LHCN-M2 (cell line): ENCODE results near the gene AK9. TPM values are rescaled to one million over a fixed set of nuclear protein-coding genes. Genes with fewer than 3 reads are reported as not detected.
"Not testable (repeated sequence)": the region's sequence is repeated elsewhere in the genome, so short reads cannot be mapped to it uniquely, and the experiment has no call there.

ENCODE experiments used
- DNase-seq: peaks from one replicate; pipeline ENCODE4 v3.0.0-alpha.2; 2012; ENCODE audit warnings: low read depth
- total RNA-seq: library from RNA; depleted of rRNA; stranded (reverse); fragments of >200 nt; gene quantifications from 2 replicates; pipeline ENCODE4 v1.2.3, GENCODE V29; 2014

AK9 gene
- total RNA-seq, 1 experiment from 2014 or later: 1.2 TPM

DNA sequence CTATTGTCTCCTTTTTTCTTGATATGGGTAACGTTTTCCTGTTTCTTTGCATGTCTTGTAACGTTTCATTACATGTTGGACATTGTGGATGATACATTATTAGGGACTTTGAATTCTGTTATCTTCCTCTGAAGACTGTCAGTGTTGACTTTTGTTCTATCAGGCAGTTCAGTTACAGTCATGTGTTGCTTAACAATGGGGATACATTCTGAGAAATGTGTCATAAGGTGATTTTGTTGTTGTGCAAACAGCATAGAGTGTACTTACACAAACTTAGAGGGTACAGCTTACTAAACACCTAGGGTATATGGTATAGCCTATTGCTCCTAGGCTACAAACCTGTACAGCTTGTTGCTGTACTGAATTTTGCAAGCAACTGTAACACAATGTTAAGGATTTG is 64.7 kb downstream of the AK9 start:
- DNase-seq: no peak

DNA sequence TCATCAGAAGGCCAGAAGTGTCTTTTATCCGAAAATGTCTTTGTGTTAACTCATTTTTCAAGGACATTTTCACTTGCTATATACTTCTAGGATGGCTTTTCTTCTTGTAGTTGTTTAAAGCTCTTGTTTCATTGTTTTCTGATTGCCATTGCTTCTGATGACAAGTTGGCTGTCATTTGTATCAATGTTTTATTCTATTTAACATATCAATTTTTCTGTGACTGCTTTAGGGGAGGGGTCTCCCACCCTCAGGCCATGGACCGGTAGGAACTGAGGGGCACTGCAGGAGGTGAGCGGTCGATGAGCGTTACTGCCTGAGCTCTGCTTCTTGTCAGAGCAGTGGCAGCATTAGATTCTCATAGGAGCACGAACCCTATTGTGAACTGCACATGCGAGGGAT is 65.8 kb downstream of the AK9 start:
- no peak for DNase-seq

DNA sequence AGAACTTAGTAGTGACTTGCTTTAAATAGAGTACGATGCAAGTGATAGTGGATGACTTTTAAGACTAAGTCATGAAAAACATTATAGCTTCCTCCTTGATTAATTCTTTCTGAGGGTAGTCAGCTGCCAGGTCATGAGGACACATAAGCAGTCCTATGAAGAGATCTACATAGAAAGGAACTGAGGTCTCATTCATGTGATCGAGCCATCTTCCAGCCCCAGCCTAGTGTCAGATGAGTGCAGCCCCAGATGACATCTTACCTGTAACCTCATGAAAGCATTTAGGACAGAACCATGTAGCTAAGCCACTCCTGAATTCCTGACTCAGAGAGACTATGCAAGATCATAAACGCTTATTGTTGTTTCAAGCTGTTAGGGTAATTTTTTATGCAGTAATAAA is 67.7 kb downstream of the AK9 start:
- DNase-seq: no peak

DNA sequence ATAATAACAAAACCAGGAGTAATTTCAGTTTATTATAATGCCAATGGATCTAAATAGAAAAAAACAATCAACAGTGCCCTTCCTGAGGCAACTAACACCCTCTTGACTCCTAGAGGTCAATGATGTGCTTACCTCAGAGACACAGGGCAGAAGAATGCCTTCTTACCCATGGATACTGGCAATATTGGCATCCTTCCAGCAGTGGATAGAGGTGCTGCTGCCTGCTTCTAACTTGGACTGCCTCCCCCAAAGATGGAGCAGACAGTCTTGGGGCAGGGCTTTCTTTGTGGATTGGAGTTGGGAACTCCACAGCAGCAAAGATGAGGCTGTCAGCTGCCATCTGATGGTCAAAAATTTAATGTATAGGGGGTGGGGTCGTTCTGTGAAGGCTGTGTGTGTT is 78.7 kb downstream of the AK9 start:
- DNase-seq: no peak

DNA sequence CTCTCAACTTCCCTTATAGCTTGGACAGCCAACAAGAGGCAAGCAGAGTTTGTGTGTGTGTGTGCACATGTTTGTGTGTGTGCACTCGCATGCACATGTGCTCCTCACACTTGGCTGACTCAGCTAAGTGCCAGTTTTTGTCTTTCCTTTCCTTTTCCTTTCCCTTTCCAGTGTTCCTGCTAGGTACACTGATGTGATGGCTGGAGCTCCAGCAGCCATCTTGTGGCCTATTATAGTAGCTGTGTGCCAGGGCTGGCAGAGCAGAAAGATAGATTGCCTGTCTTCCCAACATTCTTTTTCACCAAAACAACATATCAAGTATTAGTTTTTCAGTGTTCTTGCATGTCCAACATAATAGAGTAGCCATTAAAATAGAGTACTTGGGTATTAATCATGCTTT is 79.5 kb downstream of the AK9 start:
- no peak for DNase-seq

DNA sequence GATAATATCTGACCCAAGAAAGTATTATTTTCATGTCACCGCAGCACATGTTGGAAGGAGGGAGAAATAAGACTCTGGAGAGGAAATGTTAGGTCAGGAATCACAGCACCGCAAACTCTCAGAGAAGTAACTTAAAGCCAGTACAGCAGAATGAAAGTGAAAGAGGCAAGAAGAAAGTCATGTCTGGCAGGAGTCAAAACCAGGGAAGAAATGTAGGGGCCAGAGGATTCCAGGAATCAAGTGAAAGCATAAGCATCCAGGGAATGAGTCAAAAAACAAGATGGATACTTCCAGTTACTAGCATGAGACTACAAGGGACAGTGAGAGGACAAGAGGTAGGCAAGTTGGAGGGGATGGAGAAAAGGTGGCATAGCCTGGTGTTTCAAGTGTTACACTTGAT is 80.4 kb downstream of the AK9 start:
- no peak for DNase-seq

DNA sequence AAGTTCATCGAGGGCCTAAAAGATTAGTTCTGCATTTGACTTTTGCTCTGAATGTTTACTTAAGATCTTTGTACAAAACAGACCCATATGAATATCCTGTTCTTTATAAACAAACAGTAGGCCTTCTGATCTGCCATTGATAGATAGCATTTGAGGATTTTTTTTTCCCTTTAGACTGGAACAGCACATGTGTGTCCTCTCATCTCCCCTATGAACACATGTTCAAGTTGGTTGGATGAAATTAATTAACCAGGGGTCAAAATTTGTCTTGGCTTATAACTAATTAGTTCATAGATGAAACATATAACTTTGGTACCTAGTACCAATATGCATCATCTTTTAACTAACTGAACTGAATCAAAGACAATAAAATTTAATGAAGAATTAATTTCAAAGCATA is 81.3 kb downstream of the AK9 start:
- no peak for DNase-seq

DNA sequence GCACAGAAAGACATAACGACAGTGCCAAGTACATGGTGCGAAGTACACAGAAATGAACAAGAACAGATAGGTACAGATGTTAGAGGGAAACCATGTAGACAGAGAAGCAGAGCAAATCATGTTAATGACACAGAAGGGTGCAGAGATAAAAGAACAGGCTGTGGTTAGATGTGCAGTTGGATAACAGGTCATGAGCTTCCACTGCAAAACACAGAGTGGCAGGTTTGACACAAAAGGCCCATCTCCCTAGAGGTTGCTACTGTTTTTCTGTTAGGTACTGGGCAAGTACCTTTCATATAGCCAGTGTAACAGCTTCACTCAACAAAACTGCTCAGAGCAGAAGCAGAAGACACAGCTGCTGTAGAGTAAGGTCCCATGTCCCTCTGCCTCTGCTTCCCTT is 84.6 kb downstream of the AK9 start:
- no peak for DNase-seq

DNA sequence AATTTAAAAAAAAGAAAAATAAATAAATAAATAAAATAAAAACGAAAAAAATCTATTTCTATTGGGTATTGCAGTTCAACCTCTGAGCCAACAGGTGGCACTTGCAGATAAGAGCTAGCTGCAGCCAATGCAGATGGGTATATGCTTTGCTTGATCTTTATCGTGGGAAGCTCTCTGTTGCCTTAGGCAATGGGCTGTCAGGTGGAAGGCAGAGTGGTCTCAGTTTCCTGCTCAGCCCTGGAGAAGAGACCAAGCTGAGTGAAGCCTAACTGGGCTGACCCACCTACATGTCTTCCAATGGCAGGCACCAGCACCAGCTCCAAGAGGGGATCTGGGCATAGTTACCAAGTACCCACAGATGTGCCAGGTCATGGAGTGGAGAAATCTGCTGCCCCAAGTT is 95.0 kb downstream of the AK9 start:
- peak; percentile 20 for DNase-seq

DNA sequence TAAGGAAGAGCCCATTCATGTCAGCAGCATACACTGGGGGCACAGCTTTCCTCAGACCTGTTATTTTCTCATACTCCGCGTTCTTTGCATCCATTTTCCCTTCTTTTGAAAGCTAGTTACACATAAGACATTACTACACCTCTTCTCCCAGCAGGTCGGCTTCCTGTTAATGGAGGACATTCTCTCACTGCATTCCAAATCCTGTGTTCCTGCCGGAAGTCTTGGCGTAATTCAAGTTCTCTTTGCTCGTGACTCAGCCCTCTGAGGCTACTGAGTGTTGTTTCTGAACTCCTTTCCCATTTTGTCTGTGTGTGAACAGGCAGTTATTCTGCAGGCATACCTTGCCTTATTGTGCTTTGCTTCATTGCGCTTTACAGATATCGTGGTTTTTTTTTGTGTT is 110.5 kb downstream of the AK9 start:
- DNase-seq: peak; percentile 15

DNA sequence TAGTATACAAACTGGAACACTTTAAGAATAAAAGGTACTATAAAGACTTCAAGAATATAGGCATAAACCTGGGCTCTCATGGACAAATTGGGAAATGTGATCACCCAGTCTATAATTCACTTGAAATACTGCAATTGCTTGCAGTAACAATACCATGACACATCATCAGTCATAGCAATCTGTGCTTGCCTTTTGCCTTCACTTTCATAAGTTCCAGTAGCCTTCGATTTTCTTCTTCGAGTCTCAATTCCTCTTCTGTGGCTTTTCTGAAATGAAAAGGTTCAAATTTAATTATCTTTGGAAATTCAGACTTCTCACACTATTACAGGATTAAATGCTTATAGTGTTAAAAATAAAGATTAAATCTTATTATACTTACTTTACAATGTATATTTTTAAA is 111.6 kb downstream of the AK9 start:
- peak; percentile 6 for DNase-seq

DNA sequence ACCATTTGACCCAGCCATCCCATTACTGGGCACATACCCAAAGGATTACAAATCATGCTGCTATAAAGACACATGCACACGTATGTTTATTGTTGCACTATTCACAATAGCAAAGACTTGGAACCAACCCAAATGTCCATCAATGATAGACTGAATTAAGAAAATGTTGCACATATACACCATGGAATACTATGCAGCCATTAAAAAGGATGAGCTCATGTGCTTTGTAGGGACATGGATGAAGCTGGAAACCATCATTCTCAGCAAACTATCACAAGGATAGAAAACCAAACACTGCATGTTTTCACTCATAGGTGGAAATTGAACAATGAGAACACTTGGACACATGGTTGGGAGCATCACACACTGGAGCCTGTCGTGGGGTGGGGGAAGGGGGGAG is 121.1 kb downstream of the AK9 start:
- not testable (repeated sequence) for DNase-seq

DNA sequence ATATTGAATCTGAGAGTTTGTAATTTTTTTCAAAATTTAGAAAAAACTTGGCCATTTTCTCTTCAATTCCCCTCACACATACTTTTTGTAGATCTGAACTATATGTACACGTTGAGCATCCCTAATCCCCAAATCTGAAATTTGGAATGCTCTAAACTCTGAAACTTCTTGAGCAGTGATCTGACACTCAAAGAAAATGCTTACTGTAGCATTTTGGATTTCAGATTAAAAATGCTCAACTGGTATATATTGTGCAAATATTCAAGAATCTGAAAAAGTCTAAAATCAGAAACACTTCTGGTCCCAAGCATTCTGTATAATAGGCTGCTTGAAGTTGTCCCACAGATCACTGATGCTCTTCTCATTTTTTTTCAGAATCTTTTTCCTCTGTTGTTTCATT is 129.2 kb downstream of the AK9 start:
- no peak for DNase-seq

DNA sequence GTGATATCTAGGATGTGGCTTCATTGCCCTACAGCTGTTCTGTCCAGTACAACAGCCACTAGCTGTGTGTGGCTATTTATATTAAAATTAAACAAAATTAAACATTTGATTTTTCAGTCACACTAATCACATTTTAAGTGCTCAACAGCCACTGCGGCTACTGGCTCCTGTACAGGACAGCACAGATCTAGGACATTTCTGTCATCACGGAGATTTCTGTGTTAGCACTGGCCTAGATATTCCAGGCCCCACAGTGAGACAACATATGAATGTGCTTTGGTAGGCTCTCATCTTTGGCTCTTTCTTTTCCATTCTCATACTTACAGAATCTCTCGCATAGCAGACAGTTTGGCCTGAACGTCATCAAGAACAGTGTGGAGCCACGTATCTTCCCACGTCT is 159.6 kb downstream of the AK9 start:
- DNase-seq: no peak

DNA sequence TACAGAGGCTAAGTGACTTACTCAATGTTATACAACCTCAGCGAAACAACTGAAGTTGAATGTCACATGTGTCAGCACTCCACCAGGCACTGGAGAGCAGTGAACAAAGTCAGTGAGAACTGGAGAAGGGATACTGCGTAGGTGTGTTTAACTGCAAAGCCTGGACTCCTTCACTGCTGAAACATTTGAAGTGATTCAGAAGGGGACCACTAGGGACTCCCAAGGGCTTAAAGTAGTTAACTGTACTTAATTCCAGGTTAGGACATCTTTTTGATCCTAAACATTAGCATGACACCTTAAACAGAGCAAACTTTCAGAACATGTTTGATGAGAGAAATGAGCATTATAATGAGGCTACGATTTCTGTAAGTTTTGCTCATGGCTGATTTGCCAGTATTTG is 163.0 kb downstream of the AK9 start:
- DNase-seq: no peak

DNA sequence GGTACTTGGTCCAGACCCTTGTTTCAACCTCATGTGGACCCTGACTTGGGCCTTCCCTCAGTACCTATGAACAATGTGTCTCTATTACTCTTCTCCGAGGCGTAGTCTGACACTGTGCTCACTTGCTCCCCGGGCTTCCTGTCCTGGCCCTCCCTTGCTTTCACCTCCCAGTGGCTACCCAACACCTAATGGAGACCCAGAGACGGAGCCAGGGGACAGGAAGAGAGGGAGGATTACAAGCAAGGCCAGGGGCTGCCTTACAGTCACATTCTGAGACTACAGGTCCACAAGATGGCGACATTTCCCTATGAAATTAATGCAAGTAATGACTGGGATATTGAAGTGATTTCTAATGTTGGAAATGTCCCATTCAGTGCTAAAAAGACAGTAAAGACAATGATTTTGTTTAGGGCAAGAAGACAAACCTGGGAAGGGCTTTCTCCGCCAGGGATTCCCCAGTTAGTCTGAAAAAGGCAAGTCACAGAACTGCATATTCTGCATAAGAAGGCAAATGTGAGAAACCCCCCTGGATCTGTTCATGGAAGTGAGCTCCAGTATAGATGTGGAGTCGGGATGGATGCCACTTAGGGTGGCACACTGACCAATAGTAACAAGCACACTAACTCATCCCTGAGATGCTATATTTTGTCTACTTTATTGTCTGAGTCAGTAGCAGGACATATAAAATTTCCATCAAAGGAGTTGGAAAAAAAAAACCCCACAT is 163.9 kb downstream of the AK9 start:
- peak; percentile 61 for DNase-seq

DNA sequence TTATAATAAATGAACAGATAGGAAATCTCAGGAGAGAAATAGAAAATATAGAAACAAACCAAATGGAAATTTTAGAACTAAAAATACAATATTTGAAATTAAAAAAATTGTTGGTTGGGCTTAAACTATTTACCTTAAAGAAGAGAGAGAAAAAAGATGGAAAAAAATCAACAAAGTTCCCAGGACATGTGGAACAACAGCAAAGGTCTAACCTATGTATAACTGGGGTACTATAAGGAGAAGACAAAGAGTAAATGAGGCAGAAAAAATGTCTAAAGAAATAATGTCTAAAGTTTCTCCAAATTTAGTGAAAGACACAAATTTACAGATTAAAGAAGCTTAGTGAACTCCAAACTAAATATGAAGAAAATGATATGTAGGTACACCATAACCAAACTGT is 166.9 kb downstream of the AK9 start:
- no peak for DNase-seq

DNA sequence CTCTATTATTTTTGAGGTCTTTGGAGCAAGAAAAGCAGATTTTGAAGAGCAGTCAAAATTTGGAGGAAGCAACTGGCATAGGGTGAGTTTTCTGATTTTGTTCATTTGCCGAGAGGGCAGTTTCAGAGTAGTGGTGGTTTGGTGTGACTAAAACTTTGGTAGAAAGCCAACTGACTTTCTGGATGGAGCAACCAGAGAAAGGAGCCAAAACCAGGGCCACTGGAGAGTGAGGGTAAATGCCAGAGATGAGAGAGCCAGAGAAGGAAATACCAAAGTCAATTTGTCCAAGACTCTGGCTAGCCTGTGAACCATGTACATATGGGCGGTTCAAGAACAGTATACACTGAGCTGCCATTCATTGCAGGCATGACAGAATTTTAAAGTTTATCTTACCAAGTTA is 167.5 kb downstream of the AK9 start:
- DNase-seq: peak; percentile 69

DNA sequence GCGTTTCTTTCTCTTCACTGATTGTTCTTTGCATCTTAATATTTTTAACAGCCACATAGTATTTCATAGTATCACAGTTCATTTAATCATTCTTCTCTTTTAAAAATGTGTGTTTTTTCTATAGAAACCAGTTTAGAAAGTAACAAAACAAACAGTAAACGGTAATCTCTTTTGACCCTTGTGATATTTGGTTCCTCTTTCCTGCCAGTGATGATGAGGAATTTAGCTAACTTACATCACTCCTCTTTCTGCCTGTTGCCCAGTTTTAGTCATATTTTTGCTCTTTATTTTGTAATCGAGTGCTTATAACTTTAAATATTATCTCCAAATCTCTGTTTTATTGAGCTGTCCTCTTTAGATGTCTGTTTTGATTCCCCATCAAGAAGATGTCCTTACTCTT is 169.9 kb downstream of the AK9 start:
- no peak for DNase-seq

DNA sequence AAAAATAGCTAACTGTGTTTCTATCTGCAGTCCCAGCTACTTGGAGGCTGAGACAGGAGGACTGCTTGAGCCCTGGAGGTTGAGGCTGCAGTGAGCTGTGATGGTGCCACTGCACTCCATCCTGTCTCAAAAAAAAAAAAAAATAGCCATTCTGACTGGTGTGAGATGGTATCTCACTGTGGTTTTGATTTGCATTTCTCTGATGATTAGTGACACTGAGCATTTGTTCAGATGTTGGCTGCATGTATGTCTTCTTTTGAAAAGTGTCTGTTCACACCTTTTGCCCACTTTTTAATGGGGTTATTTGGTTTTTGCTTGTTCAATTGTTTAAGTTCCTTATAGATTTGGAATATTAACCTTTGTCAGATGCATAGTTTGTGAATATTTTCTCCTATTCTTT is 171.4 kb downstream of the AK9 start:
- not testable (repeated sequence) for DNase-seq

DNA sequence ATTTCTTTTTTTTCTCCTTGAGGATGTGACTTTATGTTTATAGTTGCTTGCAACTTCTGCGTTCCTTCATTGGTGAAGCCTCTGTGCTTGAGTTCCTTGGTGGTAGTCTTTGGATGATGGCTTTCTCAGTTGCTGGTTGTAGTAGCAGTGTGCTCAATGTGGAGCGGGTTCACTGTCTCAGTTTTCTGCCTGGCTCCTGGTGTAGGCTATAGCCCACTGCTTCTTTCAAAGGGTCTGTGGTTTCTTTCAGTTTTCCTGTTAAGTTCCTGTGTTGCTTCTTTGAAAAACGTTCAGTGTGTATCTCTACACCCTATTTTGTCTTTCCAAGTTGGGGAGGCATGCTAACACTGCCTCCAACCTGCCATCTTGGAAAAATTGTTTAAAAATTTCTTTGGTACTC is 174.1 kb downstream of the AK9 start:
- no peak for DNase-seq

DNA sequence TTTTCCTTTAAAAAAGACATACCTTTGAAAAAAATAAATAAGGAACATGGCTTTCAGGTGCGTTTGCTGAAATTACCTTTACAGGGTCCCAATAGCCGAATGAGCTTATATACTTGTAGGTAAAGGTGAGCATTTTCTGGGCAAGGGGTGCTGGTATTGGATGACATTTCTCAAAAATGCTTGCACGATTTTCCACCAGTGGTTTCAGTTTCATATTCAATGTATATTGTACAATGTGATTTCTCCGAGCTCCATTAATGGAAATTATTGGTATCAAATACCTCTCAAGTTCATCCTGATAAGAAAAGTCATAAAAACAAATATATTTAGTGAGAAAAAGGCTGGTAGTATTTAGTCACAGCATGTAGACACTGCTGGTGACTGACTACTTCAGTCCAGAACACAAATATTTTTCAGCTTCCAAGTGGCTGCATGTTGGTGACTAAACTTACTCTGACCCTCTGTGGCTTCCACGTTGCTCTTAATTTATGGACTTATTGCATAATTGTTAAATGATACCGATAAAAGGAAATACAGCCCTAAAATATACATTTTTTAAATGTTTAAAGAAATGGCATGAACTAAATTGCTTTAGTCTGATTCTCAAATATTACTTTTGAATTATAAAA is 175.1 kb downstream of the AK9 start:
- peak; percentile 21 for DNase-seq

DNA sequence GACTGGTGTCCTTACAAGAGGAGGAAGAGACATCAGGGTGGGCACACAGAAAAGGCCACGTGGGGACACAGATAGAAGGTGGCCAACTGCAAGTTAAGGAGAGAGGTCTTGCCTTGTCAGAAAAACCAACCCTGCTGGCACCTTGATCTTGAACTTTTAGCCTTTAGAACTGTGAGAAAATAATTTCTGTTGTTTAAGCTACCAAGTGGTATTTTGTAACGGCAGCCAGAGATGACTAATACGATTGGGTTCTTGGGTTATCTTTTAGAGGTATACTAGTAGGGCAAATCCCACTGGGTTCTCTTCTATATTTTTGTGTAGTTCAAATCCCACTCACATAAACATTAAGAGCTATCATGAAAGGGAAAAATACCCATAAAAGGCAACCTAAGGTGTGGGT is 176.1 kb downstream of the AK9 start:
- DNase-seq: no peak

DNA sequence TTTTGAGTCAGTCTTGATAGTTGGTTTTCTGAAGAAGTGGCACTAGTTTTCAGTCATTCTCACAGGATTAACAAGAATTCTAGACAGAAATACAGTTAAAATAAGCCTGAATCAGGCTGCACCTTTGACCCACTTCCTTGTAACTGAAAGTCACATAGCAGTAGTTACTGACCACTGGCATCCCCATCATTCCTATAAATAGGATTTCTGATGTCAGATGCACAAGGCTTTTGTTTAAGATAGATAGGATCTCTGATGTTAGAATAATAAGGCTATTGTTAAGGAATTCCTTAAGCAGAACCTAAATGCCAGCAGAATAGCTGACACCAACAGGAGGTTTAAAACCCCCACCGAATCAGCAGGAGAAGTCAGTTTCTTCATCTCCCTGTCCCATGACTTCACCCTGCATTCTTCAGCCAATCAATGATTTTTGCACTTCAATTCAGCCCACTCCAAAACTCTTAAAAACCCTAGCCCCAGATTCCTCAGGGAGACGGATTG is 177.4 kb downstream of the AK9 start:
- peak; percentile 69 for DNase-seq
